Endothelial cell of coronary artery (primary cell): Measurements from ENCODE around the gene CSNK2A2. TPM values are rescaled to one million over a fixed set of nuclear protein-coding genes. Genes with fewer than 3 reads are reported as not detected.

Experiments
- total RNA-seq: library from RNA; depleted of rRNA; stranded (reverse); fragments of >200 nt; gene quantifications from 2 replicates; pipeline ENCODE4 v1.2.3, GENCODE V29; 2014

The CSNK2A2 gene
- 34.8 and 51.3 TPM in 2 replicates for total RNA-seq

DNA sequence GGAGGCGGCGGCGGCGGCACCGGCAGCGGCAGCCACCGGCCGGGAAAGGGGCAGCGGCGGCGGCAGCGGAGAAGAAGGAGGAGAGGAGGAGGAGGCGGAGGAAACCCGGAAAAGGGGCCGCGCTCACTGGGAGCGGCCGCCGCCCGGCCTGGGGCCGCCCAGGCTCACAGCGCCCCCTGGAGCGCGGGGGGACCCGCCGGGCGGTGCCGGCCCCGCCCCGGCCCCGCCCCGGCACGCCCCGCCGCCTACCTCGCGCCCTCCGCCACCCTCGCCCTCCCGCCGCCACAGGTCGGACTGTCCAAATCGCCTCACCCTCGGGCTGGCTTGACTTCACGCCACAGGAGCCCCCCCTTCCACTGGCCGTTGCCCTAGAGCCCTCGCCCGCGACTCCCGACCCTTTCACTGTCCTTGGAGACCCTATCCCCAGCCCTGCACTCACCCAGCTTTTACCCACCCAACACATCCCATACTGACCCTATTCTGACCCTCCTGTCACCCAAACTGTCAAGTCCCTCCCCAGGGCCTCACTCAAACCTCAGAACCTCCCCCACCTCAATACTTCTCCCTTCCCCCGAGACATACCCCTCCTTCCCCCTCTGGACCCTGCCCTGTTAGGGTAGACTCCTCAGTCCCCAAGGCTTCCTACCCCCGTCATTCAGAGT lies at the start of gene CSNK2A2:
Gene CSNK2A2 (minus strand): TSS at position 85 of the 662 bp plus-strand sequence. CDS start 370 bp downstream, outside the sequence.

DNA sequence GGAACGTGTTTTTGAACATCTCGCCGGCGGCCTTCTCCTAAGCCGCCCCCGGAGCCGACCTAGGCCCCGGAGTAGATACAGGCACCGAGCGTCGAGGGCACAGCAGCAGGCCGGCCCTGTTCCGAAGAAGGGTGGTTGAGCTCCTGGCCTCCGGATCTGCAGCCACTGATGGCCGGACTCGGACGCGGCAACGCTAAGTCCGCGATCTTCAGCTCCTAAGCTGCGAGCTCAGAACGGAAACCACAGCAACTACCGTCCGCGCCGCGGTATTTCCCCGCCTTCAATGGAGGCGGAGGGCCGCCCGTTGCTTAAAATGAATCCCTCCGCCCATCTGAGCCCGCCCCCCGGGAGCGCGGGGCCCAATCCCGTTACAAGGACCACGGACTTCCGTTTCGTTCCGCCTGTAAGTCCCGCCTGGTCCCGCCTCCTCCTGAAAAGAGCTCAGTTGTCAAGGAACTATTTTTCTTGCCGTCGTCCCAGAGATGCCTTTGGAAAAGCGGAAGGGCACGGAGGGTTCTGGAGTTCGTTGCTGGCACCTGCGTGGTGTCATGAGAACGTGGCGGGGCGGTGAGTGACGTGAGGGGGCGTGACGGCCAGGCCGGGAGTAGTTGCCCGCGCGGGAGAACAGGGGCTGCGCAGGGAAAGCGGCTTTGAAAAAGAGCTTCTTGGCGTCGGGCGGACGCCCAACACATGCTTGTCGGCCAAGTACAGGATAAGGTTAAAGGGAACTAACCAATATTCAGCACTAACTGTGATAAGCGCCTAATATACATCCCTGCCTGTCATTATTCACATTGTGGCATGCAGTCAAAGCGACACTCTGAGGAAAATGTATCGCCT lies 68.6 kb downstream of the CSNK2A2 start, which contains the start of gene CFAP20:
Gene CFAP20 (minus strand): TSS at position 285 of the 840 bp plus-strand sequence. CDS start 266 bp downstream, at position 19.

Other genes starting within 250 kb of the CSNK2A2 start
- gene CNGB1, start 227.0 kb downstream of the CSNK2A2 start, total RNA-seq: under 0.01 TPM in 1 of 2 replicates, not detected in the other
- gene ZNF319, start 197.4 kb downstream of the CSNK2A2 start, total RNA-seq: 3.0 and 3.3 TPM in 2 replicates
- gene USB1, start 196.7 kb downstream of the CSNK2A2 start, total RNA-seq: 25.0 and 35.3 TPM in 2 replicates
- 4.6 and 7.2 TPM in 2 replicates for gene MMP15, start 172.4 kb downstream of the CSNK2A2 start, total RNA-seq
- gene CFAP20, start 68.7 kb downstream of the CSNK2A2 start, total RNA-seq: 39.9 and 51.3 TPM in 2 replicates
- gene PRSS54, start 96.9 kb upstream of the CSNK2A2 start, total RNA-seq: not detected in 2 replicates
- gene GINS3, start 194.4 kb upstream of the CSNK2A2 start, total RNA-seq: 3.3 and 8.7 TPM in 2 replicates